GM18508 (cell line): ENCODE measurements around the gene WDR81.
"Not testable (repeated sequence)": the region's sequence is repeated elsewhere in the genome, so short reads cannot be mapped to it uniquely, and the experiment has no call there.

Source experiments
- ATAC-seq: cut with Tn5 transposase; IDR thresholded peaks from one replicate; pipeline ENCODE4 v1.9.1; 2021; ENCODE audit warnings: moderate number of reproducible peaks; ENCODE audit not compliant: insufficient read depth, unreplicated experiment

WDR81 gene

DNA sequence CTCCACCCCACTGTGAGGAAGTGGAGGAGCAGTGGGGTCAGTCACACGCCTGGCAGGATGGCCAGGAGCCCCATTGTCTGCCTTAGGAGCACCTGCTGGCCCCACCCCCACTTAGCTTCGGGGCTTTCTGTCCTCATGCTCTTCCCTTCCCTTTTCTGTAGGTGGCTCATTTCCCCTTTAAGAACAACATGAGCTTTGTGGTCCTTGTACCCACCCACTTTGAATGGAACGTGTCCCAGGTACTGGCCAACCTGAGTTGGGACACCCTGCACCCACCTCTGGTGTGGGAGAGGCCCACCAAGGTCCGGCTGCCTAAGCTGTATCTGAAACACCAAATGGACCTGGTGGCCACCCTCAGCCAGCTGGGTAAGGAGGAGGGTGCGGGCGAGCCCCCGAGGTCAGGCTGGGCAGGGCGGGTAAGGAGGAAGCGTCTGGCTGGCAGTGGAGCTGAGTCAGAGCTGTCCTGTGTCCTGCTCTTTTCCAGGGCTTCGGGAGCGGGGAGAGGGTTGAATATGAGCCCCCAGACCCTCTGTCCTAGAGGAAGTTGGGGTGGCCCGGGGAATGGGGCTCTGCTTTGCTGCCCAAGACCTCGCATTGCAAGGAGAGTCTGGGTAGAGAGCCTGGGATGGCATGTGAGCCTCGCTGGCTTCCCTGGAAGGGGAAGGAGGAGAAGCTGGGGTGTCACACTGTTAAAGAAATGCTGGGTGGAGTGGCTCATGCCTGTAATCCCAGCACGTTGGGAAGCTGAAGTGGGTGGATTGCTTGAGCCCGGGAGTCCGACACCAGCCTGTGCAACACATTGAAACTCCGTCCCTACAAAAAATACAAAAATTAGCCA is 28.1 kb downstream of the WDR81 start:
- ATAC-seq = no peak

DNA sequence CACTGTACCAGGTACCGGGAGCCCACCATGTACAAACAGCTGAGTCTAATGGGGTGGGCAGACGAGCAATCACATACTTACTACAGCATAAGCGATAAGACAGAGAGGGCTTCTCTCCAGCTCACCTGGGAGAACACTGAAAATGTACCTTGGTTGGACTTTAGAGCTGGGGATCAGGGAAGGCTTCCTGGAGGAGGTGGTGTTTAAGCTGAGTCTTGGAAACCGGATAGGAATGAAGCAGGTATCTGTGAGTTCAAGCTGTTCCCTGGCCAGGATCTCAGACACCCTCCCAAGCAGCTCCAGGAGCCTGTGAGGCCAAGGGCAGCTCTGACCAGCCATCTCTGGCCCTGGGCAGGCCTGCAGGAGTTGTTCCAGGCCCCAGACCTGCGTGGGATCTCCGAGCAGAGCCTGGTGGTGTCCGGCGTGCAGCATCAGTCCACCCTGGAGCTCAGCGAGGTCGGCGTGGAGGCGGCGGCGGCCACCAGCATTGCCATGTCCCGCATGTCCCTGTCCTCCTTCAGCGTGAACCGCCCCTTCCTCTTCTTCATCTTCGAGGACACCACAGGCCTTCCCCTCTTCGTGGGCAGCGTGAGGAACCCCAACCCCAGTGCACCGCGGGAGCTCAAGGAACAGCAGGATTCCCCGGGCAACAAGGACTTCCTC is 29.4 kb downstream of the WDR81 start:
- no peak for ATAC-seq

DNA sequence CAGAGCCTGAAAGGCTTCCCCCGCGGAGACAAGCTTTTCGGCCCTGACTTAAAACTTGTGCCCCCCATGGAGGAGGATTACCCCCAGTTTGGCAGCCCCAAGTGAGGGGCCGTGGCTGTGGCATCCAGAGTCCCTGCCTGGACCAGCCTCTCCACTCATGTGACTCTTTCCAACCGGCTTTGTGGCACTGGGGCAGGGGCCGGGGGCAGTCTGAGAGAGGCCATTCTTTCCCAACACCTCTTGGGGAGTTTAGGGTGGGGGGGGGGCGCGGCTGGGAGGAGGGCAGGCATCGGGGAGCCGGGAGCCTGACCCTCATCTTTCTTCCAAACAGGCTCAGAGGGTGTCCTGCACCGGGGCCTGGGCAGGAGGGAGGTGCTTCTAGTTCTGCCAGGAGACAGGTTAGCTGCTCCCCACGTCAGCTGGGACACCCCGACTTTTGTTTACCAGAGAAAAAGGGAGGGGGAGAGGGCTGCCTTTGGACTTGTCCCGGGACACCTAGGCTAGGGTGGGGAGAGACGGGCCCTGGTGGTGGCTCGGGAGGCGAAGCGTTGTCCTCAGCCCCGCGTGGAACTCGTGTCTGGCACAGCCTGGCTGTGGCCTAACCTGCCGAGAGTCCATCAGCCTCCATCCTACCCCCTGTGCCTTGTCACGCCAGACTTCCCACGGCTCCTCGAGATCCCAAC is 30.1 kb downstream of the WDR81 start:
- ATAC-seq = no peak

DNA sequence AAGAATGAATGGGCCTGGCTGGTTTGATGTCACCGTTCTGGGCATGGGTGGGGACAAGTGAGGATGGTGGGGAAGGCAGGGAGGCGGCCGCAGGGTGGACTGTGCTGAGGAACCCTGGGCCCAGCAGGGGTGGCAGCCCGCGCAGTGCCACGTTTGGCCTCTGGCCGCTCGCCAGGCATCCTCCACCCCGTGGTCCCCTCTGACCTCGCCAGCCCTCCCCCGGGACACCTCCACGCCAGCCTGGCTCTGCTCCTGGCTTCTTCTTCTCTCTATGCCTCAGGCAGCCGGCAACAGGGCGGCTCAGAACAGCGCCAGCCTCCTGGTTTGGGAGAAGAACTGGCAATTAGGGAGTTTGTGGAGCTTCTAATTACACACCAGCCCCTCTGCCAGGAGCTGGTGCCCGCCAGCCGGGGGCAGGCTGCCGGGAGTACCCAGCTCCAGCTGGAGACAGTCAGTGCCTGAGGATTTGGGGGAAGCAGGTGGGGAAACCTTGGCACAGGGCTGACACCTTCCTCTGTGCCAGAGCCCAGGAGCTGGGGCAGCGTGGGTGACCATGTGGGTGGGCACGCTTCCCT is 30.8 kb downstream of the WDR81 start:
- no peak for ATAC-seq

GRCh38 chr17:1755827-1756262 is 31.3 kb downstream of the WDR81 start:
- ATAC-seq = no peak

GRCh38 chr17:1758807-1759206 is 34.3 kb downstream of the WDR81 start:
- ATAC-seq = no peak

DNA sequence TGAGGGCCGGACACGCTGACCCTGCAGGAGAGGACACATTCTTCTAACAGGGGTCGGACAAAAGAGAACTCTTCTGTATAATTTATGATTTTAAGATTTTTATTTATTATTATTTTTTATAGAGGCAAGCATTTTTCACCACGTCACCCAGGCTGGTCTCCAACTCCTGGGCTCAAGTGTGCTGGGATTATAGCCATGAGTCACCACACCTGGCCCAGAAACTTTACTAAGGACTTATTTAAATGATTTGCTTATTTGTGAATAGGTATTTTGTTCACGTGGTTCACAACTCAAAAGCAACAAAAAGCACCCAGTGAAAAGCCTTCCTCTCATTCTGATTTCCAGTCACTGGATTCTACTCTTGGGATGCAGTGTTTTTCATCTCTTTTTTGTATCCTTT is 35.0 kb downstream of the WDR81 start:
- ATAC-seq = no peak

- ATAC-seq = no peak
Measured at GRCh38 chr17:1762233-1762900, 37.9 kb downstream of the WDR81 start.

DNA sequence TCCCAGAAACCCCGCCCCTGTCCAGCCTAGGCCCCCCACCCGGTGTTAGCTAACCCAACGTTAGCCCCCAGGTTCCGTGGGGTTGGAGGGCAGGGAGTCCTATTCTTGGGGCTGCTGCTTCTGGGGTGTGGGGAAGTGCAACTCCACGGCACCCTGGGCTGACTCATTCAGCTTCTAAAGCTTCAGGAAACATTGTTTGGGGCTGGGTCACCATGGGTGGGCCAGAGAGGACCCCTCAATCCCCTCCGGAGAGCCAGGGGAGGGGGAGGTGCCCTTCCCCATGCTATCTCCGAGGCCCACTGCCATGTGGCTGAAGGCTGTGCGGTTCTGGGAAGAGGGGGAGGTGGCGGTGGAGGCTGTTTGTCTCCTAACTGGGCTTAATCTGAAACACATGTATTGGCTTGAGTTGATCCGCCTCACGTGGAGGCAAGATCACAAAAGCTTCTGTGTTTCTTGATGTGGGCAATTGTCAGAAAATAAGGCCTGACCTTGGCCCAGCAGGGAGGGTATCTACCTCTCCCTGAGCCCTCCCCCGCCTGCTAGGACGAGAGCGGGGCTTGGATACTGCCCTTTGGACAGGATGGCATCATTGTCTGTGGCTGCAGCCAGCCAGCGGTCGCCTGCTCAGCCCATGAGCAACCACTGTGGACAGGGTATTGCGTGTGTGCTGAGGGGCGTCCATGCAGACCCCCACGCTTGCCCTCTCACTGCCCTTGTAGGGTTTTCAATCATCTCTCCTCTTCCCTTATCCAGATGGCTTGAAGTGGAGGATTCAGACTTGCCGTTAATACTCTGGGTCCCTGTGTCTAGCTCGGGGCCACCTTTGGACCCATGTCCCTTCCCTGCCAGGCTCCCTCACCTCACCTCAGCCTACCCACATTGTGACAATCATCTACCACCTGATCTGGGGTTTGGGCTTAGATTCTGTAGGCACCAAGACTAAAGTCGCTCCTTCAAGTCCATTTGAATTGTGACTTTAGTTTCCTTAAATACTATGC is 38.7 kb downstream of the WDR81 start:
- ATAC-seq = no peak

- ATAC-seq = no peak
Measured at GRCh38 chr17:1764284-1764683, 39.8 kb downstream of the WDR81 start.

DNA sequence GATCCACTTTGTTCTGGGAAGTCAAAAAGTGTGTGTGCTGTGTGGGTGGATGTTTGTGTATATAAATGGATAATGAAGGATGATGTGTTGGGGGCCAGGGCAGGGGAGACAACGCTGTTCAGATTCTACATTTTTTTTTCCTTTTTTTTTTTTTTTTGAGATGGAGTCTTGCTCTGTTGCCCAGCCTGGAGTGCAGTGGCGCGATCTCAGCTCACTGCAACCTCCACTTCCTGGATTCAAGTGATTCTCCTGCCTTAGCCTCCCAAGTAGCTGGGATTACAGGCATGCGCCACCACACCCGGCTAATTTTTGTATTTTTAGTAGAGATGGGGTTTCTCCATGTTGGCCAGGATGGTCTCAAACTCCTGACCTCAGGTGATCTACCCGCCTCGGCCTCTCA is 40.2 kb downstream of the WDR81 start:
- not testable (repeated sequence) for ATAC-seq

- ATAC-seq = no peak
Measured at GRCh38 chr17:1765576-1765975, 41.1 kb downstream of the WDR81 start.

DNA sequence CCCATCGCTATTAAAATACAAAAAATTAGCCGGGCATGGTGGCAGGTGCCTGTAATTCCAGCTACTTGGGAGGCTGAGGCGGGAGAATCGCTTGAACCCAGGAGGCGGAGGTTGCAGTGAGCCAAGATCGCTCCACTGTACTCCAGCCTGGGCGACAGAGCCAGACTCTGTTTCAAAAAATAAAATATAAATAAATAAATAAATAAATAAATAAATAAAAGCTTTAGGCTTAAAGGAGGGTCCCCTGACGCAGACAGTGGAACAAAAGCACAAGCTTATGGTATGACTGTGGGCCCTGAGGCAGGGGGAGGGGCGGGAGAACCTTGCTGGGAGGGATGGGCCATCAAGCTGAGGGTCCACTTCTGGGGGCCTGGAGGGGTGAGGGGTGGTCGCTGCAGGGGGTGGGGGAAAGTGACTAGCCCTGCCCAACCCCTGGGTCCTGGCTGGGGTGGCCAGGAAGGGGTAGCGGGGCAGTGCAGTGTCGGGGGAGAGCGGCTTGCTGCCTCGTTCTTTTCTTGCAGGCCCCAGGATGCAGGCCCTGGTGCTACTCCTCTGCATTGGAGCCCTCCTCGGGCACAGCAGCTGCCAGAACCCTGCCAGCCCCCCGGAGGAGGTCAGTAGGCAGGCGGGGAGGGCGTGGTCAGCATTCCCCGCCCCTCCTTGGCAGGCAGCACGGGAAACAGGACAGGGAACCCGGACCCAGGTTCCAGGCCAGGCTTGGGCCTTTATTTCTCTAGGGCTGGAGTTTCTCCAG is 42.1 kb downstream of the WDR81 start:
- ATAC-seq = no peak

DNA sequence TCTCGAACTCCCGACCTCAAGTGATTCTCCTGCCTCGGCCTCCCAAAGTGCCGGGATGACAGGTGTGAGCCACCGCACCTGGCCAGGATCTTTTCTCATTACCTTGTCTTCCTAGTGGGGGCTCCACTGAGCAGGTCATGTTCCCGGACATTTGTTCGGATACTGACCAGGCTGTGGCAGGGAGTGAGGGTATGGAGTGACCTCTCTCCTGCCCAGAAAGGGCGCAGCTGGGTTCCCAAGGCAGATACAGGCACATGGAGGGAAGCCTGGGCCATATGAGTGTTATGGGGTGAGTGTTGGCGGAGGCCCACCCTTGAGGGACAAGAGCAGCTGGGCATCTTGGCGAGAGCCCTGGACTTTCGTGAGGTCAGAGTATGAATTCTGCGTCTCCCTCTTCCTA is 42.9 kb downstream of the WDR81 start:
- ATAC-seq = no peak

- ATAC-seq = no peak
Measured at GRCh38 chr17:1769822-1770477, 45.4 kb downstream of the WDR81 start.

- ATAC-seq = not testable (repeated sequence)
Measured at GRCh38 chr17:1773000-1773695, 48.6 kb downstream of the WDR81 start.

GRCh38 chr17:1773696-1774181 is 49.2 kb downstream of the WDR81 start:
- no peak for ATAC-seq
